BLaER1 (cell line): Measurements from ENCODE around the gene P3H3.

Experiments
- H3K27ac ChIP-seq: shearing (Covaris generic); formaldehyde crosslinking; 2 replicates; pipeline ENCODE4 v1.8.1; 2022
- H3K27me3 ChIP-seq: shearing (Covaris generic); formaldehyde crosslinking; 2 replicates; pipeline ENCODE4 v1.8.1; 2022
- H3K36me3 ChIP-seq: shearing (Covaris generic); formaldehyde crosslinking; 2 replicates; pipeline ENCODE4 v1.8.1; 2022
- H3K4me1 ChIP-seq: shearing (Covaris generic); formaldehyde crosslinking; 2 replicates; pipeline ENCODE4 v1.8.1; 2022
- H3K4me2 ChIP-seq: shearing (Covaris generic); formaldehyde crosslinking; 2 replicates; pipeline ENCODE4 v1.8.1; 2022
- H3K4me3 ChIP-seq: shearing (Covaris generic); formaldehyde crosslinking; 2 replicates; pipeline ENCODE4 v1.8.1; 2022
- H3K9ac ChIP-seq: shearing (Covaris generic); formaldehyde crosslinking; 2 replicates; pipeline ENCODE4 v1.8.1; 2022
- H3K9me3 ChIP-seq: shearing (Covaris generic); formaldehyde crosslinking; 2 replicates; pipeline ENCODE4 v1.8.1; 2022
- H4K20me1 ChIP-seq: shearing (Covaris generic); formaldehyde crosslinking; 2 replicates; pipeline ENCODE4 v1.8.1; 2022
- Cebpa-rat ChIP-seq: shearing (Covaris generic); IDR thresholded peaks from 2 replicates; pipeline ENCODE4 v1.8.1; 2022

The P3H3 gene

GRCh38 chr12:6833189-6833890, 5.1 kb downstream of the P3H3 start:
- Histone ChIP-seq H3K27me3 (peaks cover 75% of the 10 kb centered on the region), H3K36me3 (no peaks in the 10 kb centered on the region), H3K4me2 (no peak overlapping the region), H3K4me3 (no peak overlapping the region), H3K4me1 (peaks cover 13% of the 10 kb centered on the region), H3K9ac (no peak overlapping the region), H3K27ac (no peak overlapping the region), H4K20me1 (peaks cover 39% of the 10 kb centered on the region), H3K9me3 (no peaks in the 10 kb centered on the region)
- TF ChIP-seq Cebpa-rat, result no peak

- H3K4me2 ChIP-seq, result no peak overlapping the region
- H3K36me3 ChIP-seq, result no peaks in the 10 kb centered on the region
- TF ChIP-seq Cebpa-rat, result no peak
- H3K4me1 ChIP-seq, result peaks cover 4% of the 10 kb centered on the region
- H3K27me3 ChIP-seq, result peaks cover 66% of the 10 kb centered on the region
- H3K9ac ChIP-seq, result no peak overlapping the region
- H4K20me1 ChIP-seq, result peaks cover 30% of the 10 kb centered on the region; the same call in 1 of the 2 replicates
- no peak overlapping the region for H3K4me3 ChIP-seq
- no peak overlapping the region for H3K27ac ChIP-seq
- no peaks in the 10 kb centered on the region for H3K9me3 ChIP-seq
Measured at GRCh38 chr12:6834254-6834653, 6.0 kb downstream of the P3H3 start.

GRCh38 chr12:6834873-6835272, 6.7 kb downstream of the P3H3 start:
- TF ChIP-seq Cebpa-rat, result no peak
- Histone ChIP-seq H3K27me3 (peaks cover 60% of the 10 kb centered on the region), H3K9ac (no peak overlapping the region), H3K36me3 (no peaks in the 10 kb centered on the region), H4K20me1 (peaks cover 24% of the 10 kb centered on the region; the same call in 1 of the 2 replicates), H3K4me1 (peaks cover 6% of the 10 kb centered on the region), H3K4me3 (no peak overlapping the region), H3K27ac (no peak overlapping the region), H3K4me2 (no peak overlapping the region), H3K9me3 (no peaks in the 10 kb centered on the region)

- Histone ChIP-seq H3K27ac (no peak overlapping the region), H3K36me3 (no peaks in the 10 kb centered on the region), H3K4me1 (peaks cover 11% of the 10 kb centered on the region), H4K20me1 (peaks cover 5% of the 10 kb centered on the region; the same call in 1 of the 2 replicates), H3K27me3 (peaks cover 40% of the 10 kb centered on the region), H3K9me3 (no peaks in the 10 kb centered on the region), H3K4me2 (no peak overlapping the region), H3K4me3 (no peak overlapping the region), H3K9ac (no peak overlapping the region)
- TF ChIP-seq Cebpa-rat, result no peak
Measured at GRCh38 chr12:6836851-6837250, 8.6 kb downstream of the P3H3 start.

- Histone ChIP-seq H3K27ac (no peak overlapping the region), H3K36me3 (no peaks in the 10 kb centered on the region), H3K27me3 (peaks cover 33% of the 10 kb centered on the region), H4K20me1 (no peaks in the 10 kb centered on the region), H3K4me2 (no peak overlapping the region), H3K4me3 (no peak overlapping the region), H3K4me1 (peaks cover 11% of the 10 kb centered on the region), H3K9ac (no peak overlapping the region), H3K9me3 (no peaks in the 10 kb centered on the region)
- TF ChIP-seq Cebpa-rat, result no peak
Measured at GRCh38 chr12:6837370-6838060, 9.3 kb downstream of the P3H3 start.

- no peaks in the 10 kb centered on the region for H3K36me3 ChIP-seq
- H3K4me1 ChIP-seq, result peaks cover 11% of the 10 kb centered on the region
- H3K9me3 ChIP-seq, result no peaks in the 10 kb centered on the region
- TF ChIP-seq Cebpa-rat, result no peak
- H3K4me3 ChIP-seq, result no peak overlapping the region
- no peak overlapping the region for H3K4me2 ChIP-seq
- H4K20me1 ChIP-seq, result no peaks in the 10 kb centered on the region
- no peak overlapping the region for H3K27ac ChIP-seq
- peaks cover 21% of the 10 kb centered on the region for H3K27me3 ChIP-seq
- H3K9ac ChIP-seq, result no peak overlapping the region
Measured at GRCh38 chr12:6838854-6839253, 10.6 kb downstream of the P3H3 start.

DNA sequence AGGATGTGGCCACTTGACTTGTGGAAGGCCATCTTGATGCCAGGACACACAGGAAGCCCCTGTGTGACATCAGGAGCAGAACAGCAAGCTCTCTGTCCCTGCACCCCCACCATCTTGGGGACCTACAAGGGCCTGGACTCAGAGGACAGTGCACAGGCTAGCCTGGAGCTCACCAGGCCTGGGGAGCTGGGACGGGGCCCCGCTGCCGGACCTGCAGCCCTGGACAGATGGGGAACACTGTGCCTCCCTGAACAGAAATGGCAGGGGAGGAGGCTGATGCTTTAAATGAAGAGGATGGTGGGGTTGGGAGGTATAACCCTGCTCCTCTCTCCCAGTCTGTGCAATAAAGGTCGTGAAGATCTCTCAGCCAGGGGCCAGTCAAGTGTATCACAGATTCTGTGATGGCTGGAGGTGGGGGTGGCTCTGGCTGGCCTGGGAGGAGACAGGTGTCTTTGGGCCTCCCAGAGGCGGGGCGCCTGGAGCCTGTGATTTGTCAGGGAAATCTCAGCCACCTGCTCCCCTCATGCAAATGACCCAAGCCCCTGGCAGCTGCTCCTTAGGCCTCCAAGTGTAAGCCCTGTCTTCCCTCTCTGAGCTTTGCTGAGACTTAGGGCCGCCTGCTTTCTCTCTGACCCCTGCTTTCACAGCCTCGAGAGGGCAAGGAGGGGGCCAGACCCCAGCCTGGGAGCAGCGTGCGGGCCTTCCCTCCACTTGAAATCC, 11.4 kb downstream of the P3H3 start:
- Histone ChIP-seq H4K20me1 (no peaks in the 10 kb centered on the region), H3K9me3 (no peaks in the 10 kb centered on the region), H3K27me3 (peaks cover 13% of the 10 kb centered on the region; the same call in 1 of the 2 replicates), H3K36me3 (no peaks in the 10 kb centered on the region), H3K27ac (no peak overlapping the region), H3K4me3 (no peak overlapping the region), H3K9ac (no peak overlapping the region; the same call in 1 of the 2 replicates), H3K4me2 (peak overlapping the region; percentile 48), H3K4me1 (peaks cover 11% of the 10 kb centered on the region)
- TF ChIP-seq Cebpa-rat, result no peak

DNA sequence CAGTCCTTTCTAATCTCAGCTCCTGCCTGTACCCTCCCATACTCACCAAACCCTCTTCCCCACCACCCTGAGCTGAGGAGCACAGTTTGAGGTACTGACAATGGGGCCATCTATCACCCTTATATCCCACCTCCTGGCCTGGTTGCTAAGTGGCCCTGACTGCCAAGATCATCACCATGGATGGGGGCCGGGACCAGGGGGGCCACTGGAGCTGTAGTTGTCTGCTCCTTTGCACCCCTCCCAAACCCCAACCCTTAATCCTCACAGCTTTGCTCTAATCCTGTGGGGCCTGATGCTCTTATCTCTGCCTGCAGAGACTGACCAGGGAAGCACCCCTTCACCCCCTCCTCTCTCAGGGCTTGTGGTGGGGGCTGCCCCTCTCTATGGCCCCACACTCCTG, 12.1 kb downstream of the P3H3 start:
- H3K36me3 ChIP-seq, result peaks cover 5% of the 10 kb centered on the region; the same call in 1 of the 2 replicates
- TF ChIP-seq Cebpa-rat, result no peak
- H3K9me3 ChIP-seq, result no peaks in the 10 kb centered on the region
- peak overlapping the region; percentile 48; the same call in 1 of the 2 replicates for H3K4me2 ChIP-seq
- H3K4me3 ChIP-seq, result no peak overlapping the region
- no peak overlapping the region for H3K27ac ChIP-seq
- no peak overlapping the region; the same call in 1 of the 2 replicates for H3K9ac ChIP-seq
- H3K27me3 ChIP-seq, result peaks cover 8% of the 10 kb centered on the region; the same call in 1 of the 2 replicates
- peaks cover 11% of the 10 kb centered on the region for H3K4me1 ChIP-seq
- H4K20me1 ChIP-seq, result no peaks in the 10 kb centered on the region

GRCh38 chr12:6840761-6841515, 12.7 kb downstream of the P3H3 start, which contains the start of gene GNB3:
Gene GNB3, plus strand, starts transcription at chr12:6840925. Its CDS starts 363 bp downstream, at chr12:6841288.
- H3K27ac ChIP-seq, result no peak within 1 kb of the TSS
- no peak within 1 kb of the TSS; the same call in 1 of the 2 replicates for H3K9ac ChIP-seq
- H3K4me3 ChIP-seq, result no peak within 1 kb of the TSS
- no peak for TF ChIP-seq Cebpa-rat
- H4K20me1 ChIP-seq, result no peaks in the 10 kb centered on the region
- peak within 1 kb of the TSS; percentile 48 for H3K4me2 ChIP-seq
- peaks cover 11% of the 10 kb centered on the region for H3K36me3 ChIP-seq
- H3K4me1 ChIP-seq, result peaks cover 11% of the 10 kb centered on the region
- no peaks in the 10 kb centered on the region for H3K9me3 ChIP-seq
- H3K27me3 ChIP-seq, result peaks cover 8% of the 10 kb centered on the region; the same call in 1 of the 2 replicates
